ENCODE measurements around the gene IARS1. TPM values are rescaled to one million over a fixed set of nuclear protein-coding genes. Genes with fewer than 3 reads are reported as not detected.

The IARS1 gene
- total and polyA plus RNA-seq, 2 donors = 30.8 to 83.9 TPM

GRCh38 chr9:92300936-92301335, 7.4 kb upstream of the IARS1 start:
- Histone ChIP-seq H3K4me3 (ENCODE audit: low read length in 2 of 2) (no peak overlapping the region), H3K27ac (ENCODE audit: low read depth in 1 of 2, low read length in 1 of 2) (no peak overlapping the region), H3K4me1 (ENCODE audit: control insufficient read depth in 2 of 2, insufficient read depth in 2 of 2, low read length in 2 of 2) (no peaks in the 10 kb centered on the region), H3K9me3 (ENCODE audit: control insufficient read depth in 2 of 2, insufficient read depth in 1 of 2, low read length in 1 of 2) (no peaks in the 10 kb centered on the region), H3K36me3 (ENCODE audit: control insufficient read depth in 2 of 2, insufficient read depth in 2 of 2, low read length in 1 of 2) (peaks cover 17 to 74% of the 10 kb centered on the region in 2 donors), H3K27me3 (ENCODE audit: control insufficient read depth in 2 of 2, insufficient read depth in 1 of 2, low read length in 1 of 2) (no peaks in the 10 kb centered on the region)
- WGBS = 93% methylated on average over 1 of the region's 1 CpG
- no peak for DNase-seq (ENCODE audit: low read depth in 6 of 9, low spot score in 9 of 9)

- DNase-seq (ENCODE audit: low read depth in 6 of 9, low spot score in 9 of 9) = no peak
- Histone ChIP-seq H3K27ac (ENCODE audit: low read depth in 1 of 2, low read length in 1 of 2) (no peak overlapping the region), H3K9me3 (ENCODE audit: control insufficient read depth in 2 of 2, insufficient read depth in 1 of 2, low read length in 1 of 2) (no peaks in the 10 kb centered on the region), H3K27me3 (ENCODE audit: control insufficient read depth in 2 of 2, insufficient read depth in 1 of 2, low read length in 1 of 2) (no peaks in the 10 kb centered on the region), H3K4me1 (ENCODE audit: control insufficient read depth in 2 of 2, insufficient read depth in 2 of 2, low read length in 2 of 2) (peaks cover 4 to 5% of the 10 kb centered on the region in 2 donors), H3K4me3 (ENCODE audit: low read length in 2 of 2) (no peak overlapping the region), H3K36me3 (ENCODE audit: control insufficient read depth in 2 of 2, insufficient read depth in 2 of 2, low read length in 1 of 2) (peaks cover 11 to 57% of the 10 kb centered on the region in 2 donors)
- 98% methylated on average over 1 of the region's 1 CpG for WGBS
These were observed 5.6 kb upstream of the IARS1 start for GRCh38 chr9:92299116-92299515.

GRCh38 chr9:92298036-92298435, 4.5 kb upstream of the IARS1 start:
- Histone ChIP-seq H3K9me3 (ENCODE audit: control insufficient read depth in 2 of 2, insufficient read depth in 1 of 2, low read length in 1 of 2) (no peaks in the 10 kb centered on the region), H3K27me3 (ENCODE audit: control insufficient read depth in 2 of 2, insufficient read depth in 1 of 2, low read length in 1 of 2) (no peaks in the 10 kb centered on the region), H3K36me3 (ENCODE audit: control insufficient read depth in 2 of 2, insufficient read depth in 2 of 2, low read length in 1 of 2) (peaks cover 9 to 48% of the 10 kb centered on the region in 2 donors), H3K4me1 (ENCODE audit: control insufficient read depth in 2 of 2, insufficient read depth in 2 of 2, low read length in 2 of 2) (peaks cover 4 to 5% of the 10 kb centered on the region in 2 donors), H3K4me3 (ENCODE audit: low read length in 2 of 2) (no peak overlapping the region), H3K27ac (ENCODE audit: low read depth in 1 of 2, low read length in 1 of 2) (no peak overlapping the region)
- WGBS = 92% methylated on average over 3 of the region's 3 CpGs
- DNase-seq (ENCODE audit: low read depth in 6 of 9, low spot score in 9 of 9) = no peak

- H3K36me3 ChIP-seq (ENCODE audit: control insufficient read depth in 2 of 2, insufficient read depth in 2 of 2, low read length in 1 of 2) = peaks cover 9 to 44% of the 10 kb centered on the region in 2 donors
- no peak overlapping the region for H3K4me3 ChIP-seq (ENCODE audit: low read length in 2 of 2)
- H3K4me1 ChIP-seq (ENCODE audit: control insufficient read depth in 2 of 2, insufficient read depth in 2 of 2, low read length in 2 of 2) = peaks cover 4 to 6% of the 10 kb centered on the region in 2 donors
- H3K9me3 ChIP-seq (ENCODE audit: control insufficient read depth in 2 of 2, insufficient read depth in 1 of 2, low read length in 1 of 2) = no peaks in the 10 kb centered on the region
- 85% methylated on average over 3 of the region's 3 CpGs for WGBS
- H3K27me3 ChIP-seq (ENCODE audit: control insufficient read depth in 2 of 2, insufficient read depth in 1 of 2, low read length in 1 of 2) = no peaks in the 10 kb centered on the region
- no peak for DNase-seq (ENCODE audit: low read depth in 6 of 9, low spot score in 9 of 9)
- H3K27ac ChIP-seq (ENCODE audit: low read depth in 1 of 2, low read length in 1 of 2) = no peak overlapping the region
These were observed 4.1 kb upstream of the IARS1 start for GRCh38 chr9:92297611-92298010.

- Histone ChIP-seq H3K27ac (ENCODE audit: low read depth in 1 of 2, low read length in 1 of 2) (no peak overlapping the region), H3K27me3 (ENCODE audit: control insufficient read depth in 2 of 2, insufficient read depth in 1 of 2, low read length in 1 of 2) (no peaks in the 10 kb centered on the region), H3K4me1 (ENCODE audit: control insufficient read depth in 2 of 2, insufficient read depth in 2 of 2, low read length in 2 of 2) (peaks cover 6 to 12% of the 10 kb centered on the region in 2 donors), H3K4me3 (ENCODE audit: low read length in 2 of 2) (no peak overlapping the region), H3K9me3 (ENCODE audit: control insufficient read depth in 2 of 2, insufficient read depth in 1 of 2, low read length in 1 of 2) (no peaks in the 10 kb centered on the region), H3K36me3 (ENCODE audit: control insufficient read depth in 2 of 2, insufficient read depth in 2 of 2, low read length in 1 of 2) (peaks cover 9 to 29% of the 10 kb centered on the region in 2 donors)
- peak in 2 of 9 donors; percentile 7 to 8 for DNase-seq (ENCODE audit: low read depth in 6 of 9, low spot score in 9 of 9)
- 50% methylated on average over 4 of the region's 4 CpGs for WGBS
These were observed 2.3 kb upstream of the IARS1 start for GRCh38 chr9:92295827-92296258.

GRCh38 chr9:92295240-92295790, 1.8 kb upstream of the IARS1 start:
- peaks cover 6 to 12% of the 10 kb centered on the region in 2 donors for H3K4me1 ChIP-seq (ENCODE audit: control insufficient read depth in 2 of 2, insufficient read depth in 2 of 2, low read length in 2 of 2)
- DNase-seq (ENCODE audit: low read depth in 6 of 9, low spot score in 9 of 9) = no peak
- WGBS = 97% methylated on average over 7 of the region's 7 CpGs

GRCh38 chr9:92294297-92294676, 790 bp upstream of the IARS1 start:
- DNase-seq (ENCODE audit: low read depth in 6 of 9, low spot score in 9 of 9) = peak in 2 of 9 donors; percentile 3 to 4

More at GRCh38 chr9:92295240-92295790, 1.8 kb upstream of the IARS1 start:
- Histone ChIP-seq H3K27me3 (ENCODE audit: control insufficient read depth in 2 of 2, insufficient read depth in 1 of 2, low read length in 1 of 2) (no peaks in the 10 kb centered on the region), H3K9me3 (ENCODE audit: control insufficient read depth in 2 of 2, insufficient read depth in 1 of 2, low read length in 1 of 2) (no peaks in the 10 kb centered on the region), H3K4me3 (ENCODE audit: low read length in 2 of 2) (no peak overlapping the region), H3K27ac (ENCODE audit: low read depth in 1 of 2, low read length in 1 of 2) (no peak overlapping the region), H3K36me3 (ENCODE audit: control insufficient read depth in 2 of 2, insufficient read depth in 2 of 2, low read length in 1 of 2) (peaks cover 9 to 25% of the 10 kb centered on the region in 2 donors)

GRCh38 chr9:92293075-92293354, 482 bp downstream of the IARS1 start:
- Histone ChIP-seq H3K27ac (ENCODE audit: low read depth in 1 of 2, low read length in 1 of 2) (no peak overlapping the region), H3K4me1 (ENCODE audit: control insufficient read depth in 2 of 2, insufficient read depth in 2 of 2, low read length in 2 of 2) (peaks cover 6 to 12% of the 10 kb centered on the region in 2 donors), H3K9me3 (ENCODE audit: control insufficient read depth in 2 of 2, insufficient read depth in 1 of 2, low read length in 1 of 2) (no peaks in the 10 kb centered on the region), H3K27me3 (ENCODE audit: control insufficient read depth in 2 of 2, insufficient read depth in 1 of 2, low read length in 1 of 2) (no peaks in the 10 kb centered on the region), H3K36me3 (ENCODE audit: control insufficient read depth in 2 of 2, insufficient read depth in 2 of 2, low read length in 1 of 2) (peaks cover 3 to 19% of the 10 kb centered on the region in 2 donors), H3K4me3 (ENCODE audit: low read length in 2 of 2) (peak overlapping the region; percentile 79 to 89)
- WGBS = 2% methylated on average over 5 of the region's 5 CpGs
- peak in 2 of 9 donors; percentile 3 to 4 for DNase-seq (ENCODE audit: low read depth in 6 of 9, low spot score in 9 of 9)

More at GRCh38 chr9:92294297-92294676, 790 bp upstream of the IARS1 start:
- WGBS = 28% methylated on average over 13 of the region's 13 CpGs
- peaks cover 6 to 12% of the 10 kb centered on the region in 2 donors for H3K4me1 ChIP-seq (ENCODE audit: control insufficient read depth in 2 of 2, insufficient read depth in 2 of 2, low read length in 2 of 2)
- peaks cover 4 to 23% of the 10 kb centered on the region in 2 donors for H3K36me3 ChIP-seq (ENCODE audit: control insufficient read depth in 2 of 2, insufficient read depth in 2 of 2, low read length in 1 of 2)
- H3K27me3 ChIP-seq (ENCODE audit: control insufficient read depth in 2 of 2, insufficient read depth in 1 of 2, low read length in 1 of 2) = no peaks in the 10 kb centered on the region
- peak overlapping the region; percentile 47 to 63 for H3K27ac ChIP-seq (ENCODE audit: low read depth in 1 of 2, low read length in 1 of 2)
- H3K9me3 ChIP-seq (ENCODE audit: control insufficient read depth in 2 of 2, insufficient read depth in 1 of 2, low read length in 1 of 2) = no peaks in the 10 kb centered on the region
- peak overlapping the region; percentile 79 to 89 for H3K4me3 ChIP-seq (ENCODE audit: low read length in 2 of 2)

GRCh38 chr9:92292338-92293074, 991 bp downstream of the IARS1 start:
- H3K36me3 ChIP-seq (ENCODE audit: control insufficient read depth in 2 of 2, insufficient read depth in 2 of 2, low read length in 1 of 2) = peaks cover 6 to 19% of the 10 kb centered on the region in 2 donors
- H3K27ac ChIP-seq (ENCODE audit: low read depth in 1 of 2, low read length in 1 of 2) = no peak overlapping the region
- DNase-seq (ENCODE audit: low read depth in 6 of 9, low spot score in 9 of 9) = no peak
- WGBS = 57% methylated on average over 8 of the region's 8 CpGs
- no peaks in the 10 kb centered on the region for H3K27me3 ChIP-seq (ENCODE audit: control insufficient read depth in 2 of 2, insufficient read depth in 1 of 2, low read length in 1 of 2)
- peak overlapping the region; percentile 79 to 89 for H3K4me3 ChIP-seq (ENCODE audit: low read length in 2 of 2)
- no peaks in the 10 kb centered on the region for H3K9me3 ChIP-seq (ENCODE audit: control insufficient read depth in 2 of 2, insufficient read depth in 1 of 2, low read length in 1 of 2)
- peaks cover 6 to 12% of the 10 kb centered on the region in 2 donors for H3K4me1 ChIP-seq (ENCODE audit: control insufficient read depth in 2 of 2, insufficient read depth in 2 of 2, low read length in 2 of 2)

Measured in thymus (tissue), 11 donors.